Forelimb muscle (tissue), 1 donor: Measurements from ENCODE around the gene ZNF232. TPM values are rescaled to one million over a fixed set of nuclear protein-coding genes. Genes with fewer than 3 reads are reported as not detected.
"Not testable (repeated sequence)": the region's sequence is repeated elsewhere in the genome, so short reads cannot be mapped to it uniquely, and the experiment has no call there.

Source experiments
- DNase-seq: peaks from one replicate; pipeline ENCODE4 v3.0.0-alpha.2; 2013; ENCODE audit warnings: low read depth
- polyA plus RNA-seq: library from polyadenylated mRNA; unstranded; fragments of 120-200 nt; gene quantifications from one replicate; pipeline ENCODE4 v1.2.1, GENCODE V29; 2013; ENCODE audit not compliant: insufficient read length

The ZNF232 gene
- polyA plus RNA-seq, 1 donor: 24.4 TPM

- DNase-seq: not testable (repeated sequence)
These were observed 18.6 kb upstream of the ZNF232 start for GRCh38 chr17:5130261-5130660.

GRCh38 chr17:5129770-5130169 lies 18.1 kb upstream of the ZNF232 start:
- DNase-seq: not testable (repeated sequence)

- no peak for DNase-seq
These were observed 17.3 kb upstream of the ZNF232 start for GRCh38 chr17:5128905-5129535.

GRCh38 chr17:5128387-5128786 lies 16.7 kb upstream of the ZNF232 start:
- not testable (repeated sequence) for DNase-seq

- no peak for DNase-seq
These were observed 16.2 kb upstream of the ZNF232 start for GRCh38 chr17:5127910-5128309.

DNA sequence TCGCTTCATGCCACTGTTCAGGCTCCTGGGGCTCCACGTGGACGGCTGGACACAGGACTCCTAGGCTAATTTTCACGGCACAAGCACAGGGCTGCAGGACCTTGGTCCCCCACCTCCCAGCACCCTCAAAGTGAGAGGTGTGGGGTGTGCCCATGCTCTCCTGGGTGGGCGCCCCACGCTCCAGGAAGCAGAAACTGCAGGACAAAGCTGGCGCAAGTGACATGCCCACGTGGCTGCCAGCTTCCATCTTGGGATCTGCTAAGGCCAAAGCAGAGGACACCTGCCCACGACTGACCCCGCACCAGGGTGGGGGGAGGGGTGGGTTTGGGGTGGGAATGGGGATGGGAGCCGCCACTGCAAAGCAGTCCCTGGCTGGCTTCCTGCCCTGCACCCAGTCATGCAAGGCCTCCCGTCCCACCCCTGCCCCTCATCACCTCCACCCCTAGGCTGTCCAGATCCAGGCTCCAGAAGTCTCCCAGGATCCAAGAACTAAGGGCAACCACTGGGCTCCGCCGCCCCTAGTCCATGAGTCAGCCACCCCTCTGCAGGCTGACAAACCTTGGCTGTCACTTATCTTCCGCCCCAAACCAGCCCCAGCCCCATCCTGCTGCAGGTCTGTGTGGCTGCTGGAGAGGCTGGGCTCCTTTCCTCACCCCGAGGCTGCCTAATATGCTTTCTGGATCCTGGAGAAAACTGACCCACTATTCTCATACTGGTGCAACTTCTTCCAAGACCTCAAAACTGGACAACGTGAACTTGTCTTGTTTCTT lies 15.2 kb upstream of the ZNF232 start:
- DNase-seq: no peak

GRCh38 chr17:5124896-5125295 lies 13.2 kb upstream of the ZNF232 start:
- not testable (repeated sequence) for DNase-seq

DNA sequence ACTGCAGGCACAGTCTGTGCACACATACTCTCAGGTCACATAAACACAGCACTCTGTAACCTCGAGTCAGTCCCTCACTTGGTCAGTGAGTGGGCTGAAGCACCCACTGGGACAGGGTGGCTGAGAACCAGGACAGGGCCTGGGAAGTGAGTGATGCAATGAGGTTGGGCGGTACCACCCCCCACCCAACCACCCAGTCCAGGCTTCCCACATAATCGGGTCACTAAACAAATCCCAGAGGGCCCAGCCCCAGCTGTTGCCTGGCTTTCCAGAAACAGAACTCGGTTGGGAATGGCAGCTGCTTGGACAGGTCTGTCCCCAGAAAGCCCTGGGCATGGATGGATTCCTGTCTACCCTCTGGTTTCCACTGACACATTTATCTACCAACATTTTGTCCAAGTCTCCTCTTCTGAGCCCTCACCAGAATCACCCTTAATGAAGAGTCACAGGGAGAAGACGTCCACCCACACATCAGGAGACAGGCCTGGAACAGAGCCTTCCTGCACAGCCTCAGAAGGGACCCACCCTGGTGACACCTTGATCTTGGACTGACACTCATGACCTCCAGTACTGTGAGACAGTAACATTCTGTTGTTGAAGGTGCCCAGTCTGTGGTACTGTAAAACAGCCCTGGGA lies 12.6 kb upstream of the ZNF232 start:
- DNase-seq: not testable (repeated sequence)

DNA sequence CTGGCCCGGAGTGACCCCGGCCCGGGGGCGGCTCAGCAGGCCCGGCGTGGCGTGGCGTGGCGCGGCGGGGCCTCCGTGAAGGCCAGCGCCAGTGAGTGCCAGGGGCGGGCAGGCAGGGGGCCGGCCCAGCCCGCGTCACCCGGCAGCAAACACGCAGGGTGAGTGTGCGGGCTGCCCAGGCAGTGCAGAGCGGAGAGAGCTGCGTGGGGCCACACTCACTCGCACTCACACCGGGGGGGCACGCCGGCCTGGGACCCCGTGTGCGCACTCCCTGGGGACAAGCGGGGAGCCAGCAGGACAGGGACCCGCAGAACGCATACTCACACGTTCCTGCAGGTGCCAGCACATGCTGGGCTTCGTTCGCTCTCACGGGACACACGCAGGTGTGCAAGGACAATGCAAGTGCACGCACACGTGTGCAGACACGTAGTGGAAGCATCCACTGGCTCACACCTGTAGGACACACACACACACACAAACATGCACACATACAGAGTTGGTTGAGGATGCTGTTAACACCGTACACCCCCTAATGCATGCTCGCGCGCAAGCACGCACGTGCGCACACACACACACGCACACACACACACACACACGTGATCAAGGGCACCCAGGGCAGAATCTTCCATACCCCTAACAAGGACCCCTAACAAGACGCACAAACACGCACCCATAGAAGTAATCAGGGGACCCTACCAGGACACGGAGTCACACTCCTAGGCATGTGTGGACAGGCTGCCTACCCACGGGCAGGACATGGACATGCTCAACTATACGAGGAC lies 11.9 kb upstream of the ZNF232 start:
- no peak for DNase-seq

- no peak for DNase-seq
These were observed 11.1 kb upstream of the ZNF232 start for GRCh38 chr17:5122586-5123342.

GRCh38 chr17:5122056-5122455 lies 10.4 kb upstream of the ZNF232 start:
- not testable (repeated sequence) for DNase-seq

- no peak for DNase-seq
These were observed 9.6 kb upstream of the ZNF232 start for GRCh38 chr17:5121186-5121841.

- not testable (repeated sequence) for DNase-seq
These were observed 8.9 kb upstream of the ZNF232 start for GRCh38 chr17:5120436-5121185.

GRCh38 chr17:5120036-5120435 lies 8.4 kb upstream of the ZNF232 start:
- DNase-seq: no peak

GRCh38 chr17:5118219-5118618 lies 6.5 kb upstream of the ZNF232 start:
- DNase-seq: no peak

- no peak for DNase-seq
These were observed 4.3 kb upstream of the ZNF232 start, which contains the start of gene USP6 for GRCh38 chr17:5115673-5116651. Gene USP6 (plus strand): TSS chr17:5116032. CDS start chr17:5130368, 14,336 bp downstream.

DNA sequence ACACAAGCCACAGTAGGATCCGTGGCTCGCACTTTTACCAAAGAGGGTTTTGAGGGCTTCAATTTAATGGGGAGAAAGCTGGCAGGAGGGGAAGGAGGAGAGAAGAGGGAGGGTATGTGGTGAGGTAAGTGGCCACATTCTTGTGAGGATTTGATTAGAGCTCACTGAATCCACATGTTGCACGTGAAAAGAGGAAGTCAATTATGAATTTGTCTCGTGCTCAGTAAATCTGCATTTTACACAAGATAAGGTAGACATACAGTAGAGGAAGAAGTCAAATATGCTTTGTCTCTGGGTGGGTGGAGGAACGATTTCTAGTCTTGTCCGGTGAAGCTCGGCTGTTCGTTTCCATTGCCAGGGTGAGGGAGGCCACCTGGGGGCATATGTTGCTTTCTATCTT lies 862 bp downstream of the ZNF232 start:
- no peak for DNase-seq

GRCh38 chr17:5100832-5101231 lies 10.8 kb downstream of the ZNF232 start:
- DNase-seq: no peak

- DNase-seq: no peak
These were observed 12.4 kb downstream of the ZNF232 start for GRCh38 chr17:5099271-5099670.
